ENCODE measurements around the gene MLEC.

Gene MLEC

GRCh38 chr12:120670667-120671066 lies 16.3 kb upstream of the MLEC start:
- TF ChIP-seq GATA1 (IDR thresholded peaks at IDR 0.05; ENCODE audit: low read depth, low read length), result no peak
- TF ChIP-seq POLR2A (IDR thresholded peaks at IDR 0.05; ENCODE audit: low read length), result no peak
- DNase-seq, result no peak

DNA sequence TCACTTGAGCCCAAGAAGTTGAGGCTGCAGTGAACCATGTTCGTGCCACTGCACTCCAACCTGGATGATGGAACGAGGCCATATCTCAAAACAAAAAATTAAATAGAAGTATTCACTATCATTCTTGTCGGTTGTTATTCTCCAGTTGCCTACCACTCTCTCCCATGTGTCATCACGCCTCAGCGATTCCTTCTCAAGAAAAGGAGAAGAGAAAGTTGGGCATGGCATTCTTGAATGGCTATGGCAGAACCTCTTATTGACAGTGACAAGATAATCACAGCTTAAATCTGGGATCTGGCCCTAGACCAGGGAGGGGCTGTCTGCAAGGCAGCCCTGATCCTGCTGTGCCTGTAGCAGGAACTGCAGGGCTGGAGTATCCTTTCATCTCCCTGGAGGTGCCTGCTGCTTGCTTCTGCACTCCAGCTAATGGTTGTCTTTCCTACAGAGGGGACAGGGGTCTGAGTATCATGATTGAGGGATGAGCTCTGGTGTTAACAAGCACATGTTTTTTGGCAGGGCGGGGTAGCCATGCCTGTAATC lies 12.8 kb upstream of the MLEC start:
- no peak for TF ChIP-seq GATA1 (IDR thresholded peaks at IDR 0.05; ENCODE audit: low read depth, low read length)
- TF ChIP-seq POLR2A (IDR thresholded peaks at IDR 0.05; ENCODE audit: low read length), result no peak
- DNase-seq, result no peak

DNA sequence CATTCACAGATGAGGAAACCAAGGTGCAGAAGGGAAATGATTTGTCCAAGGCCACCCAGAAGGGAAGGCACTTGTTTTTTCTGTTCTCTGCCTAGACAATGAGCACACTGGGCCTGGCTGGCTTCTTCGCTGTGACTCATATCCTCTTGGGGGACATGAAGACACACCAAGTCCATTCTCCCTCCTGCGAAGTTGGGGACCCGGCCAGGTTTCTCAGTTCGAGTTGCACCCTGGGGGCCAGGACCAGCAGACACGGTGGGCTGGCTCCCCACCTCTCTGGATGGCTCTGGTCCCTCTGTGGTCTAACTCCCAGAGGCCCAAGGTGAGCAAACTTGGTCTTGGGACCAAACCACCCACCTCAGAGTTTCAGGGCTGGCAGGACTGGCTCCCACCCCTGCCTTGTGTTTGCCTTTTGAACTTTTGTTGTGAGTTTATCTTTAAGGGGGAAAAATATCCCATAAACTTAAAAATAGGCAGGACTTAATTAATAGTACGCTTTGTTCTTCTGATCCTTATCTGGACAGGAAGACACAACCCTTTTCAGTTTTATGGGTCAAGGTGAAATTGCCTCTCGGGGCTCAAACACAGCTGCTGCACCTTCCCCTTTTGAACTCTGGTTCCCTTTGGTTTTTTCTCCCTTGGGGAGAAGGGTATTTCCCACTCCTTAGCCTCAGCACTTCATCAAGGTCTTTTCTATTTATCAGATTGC lies 9.0 kb upstream of the MLEC start:
- no peak for DNase-seq
- TF ChIP-seq POLR2A (IDR thresholded peaks at IDR 0.05; ENCODE audit: low read length) (no peak), GATA1 (IDR thresholded peaks at IDR 0.05; ENCODE audit: low read depth, low read length) (no peak)

- TF ChIP-seq GATA1 (IDR thresholded peaks at IDR 0.05; ENCODE audit: low read depth, low read length) (no peak), POLR2A (IDR thresholded peaks at IDR 0.05; ENCODE audit: low read length) (no peak)
- DNase-seq, result no peak
These were observed 8.4 kb upstream of the MLEC start for GRCh38 chr12:120678572-120678971.

DNA sequence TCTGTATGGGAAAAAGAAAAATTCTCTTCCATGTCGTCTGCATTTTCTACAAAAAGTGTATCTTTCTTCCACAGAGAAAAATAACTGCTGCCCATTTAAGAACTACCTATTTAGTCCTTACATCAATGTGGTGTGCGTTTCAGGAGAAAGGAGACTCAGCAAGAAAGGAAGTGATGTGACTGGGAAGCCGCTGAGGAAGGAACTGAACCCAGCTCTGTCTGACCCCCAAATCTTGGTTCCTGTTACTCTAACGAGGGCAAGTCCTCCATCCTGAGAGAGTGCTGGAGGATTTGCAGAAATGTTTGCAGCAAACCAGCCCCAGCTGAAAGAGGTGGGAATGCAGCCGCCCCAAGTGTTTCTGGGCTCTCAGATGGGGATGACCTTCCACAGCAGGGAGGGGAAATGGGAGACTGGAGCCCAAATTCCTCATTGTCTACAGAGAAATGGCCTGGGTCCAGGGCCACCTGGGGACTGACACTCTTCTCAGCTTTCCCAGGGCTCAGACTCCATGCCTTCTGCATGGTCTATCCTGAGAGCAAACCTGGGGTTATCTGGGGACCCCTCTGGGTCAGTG lies 6.7 kb upstream of the MLEC start:
- DNase-seq, result no peak
- no peak for TF ChIP-seq GATA1 (IDR thresholded peaks at IDR 0.05; ENCODE audit: low read depth, low read length)
- no peak for TF ChIP-seq POLR2A (IDR thresholded peaks at IDR 0.05; ENCODE audit: low read length)

GRCh38 chr12:120684523-120684932 lies 2.4 kb upstream of the MLEC start:
- DNase-seq, result no peak
- TF ChIP-seq GATA1 (IDR thresholded peaks at IDR 0.05; ENCODE audit: low read depth, low read length) (no peak), POLR2A (IDR thresholded peaks at IDR 0.05; ENCODE audit: low read length) (no peak)

- DNase-seq, result no peak
- no peak for TF ChIP-seq POLR2A (IDR thresholded peaks at IDR 0.05; ENCODE audit: low read length)
These were observed 1.4 kb upstream of the MLEC start for GRCh38 chr12:120685522-120685921.

DNA sequence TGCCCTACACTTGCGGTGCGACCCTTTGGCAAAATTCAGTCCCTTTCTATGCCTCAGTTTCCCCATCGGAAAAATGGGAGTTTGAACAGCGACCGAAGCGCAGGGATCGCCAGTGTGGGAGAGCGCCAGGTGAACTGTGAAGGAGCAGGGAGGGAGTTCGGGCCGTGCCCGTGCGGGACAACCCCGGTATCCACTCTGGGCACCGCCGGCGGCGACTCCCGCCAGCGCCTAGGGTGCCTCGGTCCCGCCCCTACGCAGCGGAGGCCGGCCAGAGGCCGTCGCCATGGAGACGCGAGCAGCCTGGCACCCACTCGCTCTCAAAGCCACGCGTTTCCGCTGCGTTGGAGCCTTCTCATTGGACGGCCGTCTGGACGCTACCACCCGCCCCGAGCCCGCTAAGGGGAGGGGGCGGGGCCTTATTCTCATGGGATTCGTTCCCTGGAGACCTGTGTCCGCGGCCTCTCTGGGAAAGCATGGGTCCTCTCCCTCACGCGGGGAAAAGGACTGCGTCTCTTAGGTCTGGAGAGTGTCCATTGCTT lies 729 bp upstream of the MLEC start:
- peak; percentile 99 for DNase-seq
- peak; percentile 71 for TF ChIP-seq POLR2A (IDR thresholded peaks at IDR 0.05; ENCODE audit: low read length)
- no peak for TF ChIP-seq GATA1 (IDR thresholded peaks at IDR 0.05; ENCODE audit: low read depth, low read length)

DNA sequence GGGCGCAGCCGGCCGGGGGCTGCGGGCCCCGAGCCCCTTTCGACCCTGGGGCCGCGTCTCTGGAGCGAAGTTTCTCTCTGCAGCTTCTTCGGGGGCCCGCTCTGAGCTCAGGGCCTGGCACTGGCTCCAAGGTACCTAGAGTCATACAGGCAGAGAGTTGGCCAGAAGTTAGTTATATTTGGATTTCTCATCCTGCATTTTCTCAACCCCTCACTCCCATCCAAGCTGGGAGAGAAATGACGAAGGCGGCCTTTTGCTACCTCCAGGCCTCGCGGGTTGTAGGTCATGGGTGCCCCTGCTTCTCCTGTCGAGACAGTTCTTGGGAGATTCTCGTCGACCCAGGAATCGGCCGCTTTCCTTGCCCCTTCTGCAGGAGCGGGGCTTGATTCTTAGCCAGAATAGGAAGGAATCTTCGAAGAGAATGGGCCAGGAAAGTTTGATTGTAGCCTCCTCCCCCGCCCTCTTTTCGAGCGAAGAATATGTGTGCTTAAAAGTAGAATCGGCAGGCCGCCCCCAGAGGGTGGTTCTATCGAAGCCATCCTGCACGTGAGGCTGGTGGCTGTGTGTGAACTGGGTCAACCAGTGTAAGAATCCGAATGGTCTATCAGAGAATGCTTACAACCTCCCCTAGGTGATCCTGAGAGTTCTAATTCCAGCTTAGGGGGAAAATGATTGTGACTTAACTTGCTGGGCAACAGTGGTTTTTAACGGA lies 785 bp downstream of the MLEC start:
- no peak for TF ChIP-seq GATA1 (IDR thresholded peaks at IDR 0.05; ENCODE audit: low read depth, low read length)
- no peak for TF ChIP-seq POLR2A (IDR thresholded peaks at IDR 0.05; ENCODE audit: low read length)
- DNase-seq, result peak; percentile 58 to 64

DNA sequence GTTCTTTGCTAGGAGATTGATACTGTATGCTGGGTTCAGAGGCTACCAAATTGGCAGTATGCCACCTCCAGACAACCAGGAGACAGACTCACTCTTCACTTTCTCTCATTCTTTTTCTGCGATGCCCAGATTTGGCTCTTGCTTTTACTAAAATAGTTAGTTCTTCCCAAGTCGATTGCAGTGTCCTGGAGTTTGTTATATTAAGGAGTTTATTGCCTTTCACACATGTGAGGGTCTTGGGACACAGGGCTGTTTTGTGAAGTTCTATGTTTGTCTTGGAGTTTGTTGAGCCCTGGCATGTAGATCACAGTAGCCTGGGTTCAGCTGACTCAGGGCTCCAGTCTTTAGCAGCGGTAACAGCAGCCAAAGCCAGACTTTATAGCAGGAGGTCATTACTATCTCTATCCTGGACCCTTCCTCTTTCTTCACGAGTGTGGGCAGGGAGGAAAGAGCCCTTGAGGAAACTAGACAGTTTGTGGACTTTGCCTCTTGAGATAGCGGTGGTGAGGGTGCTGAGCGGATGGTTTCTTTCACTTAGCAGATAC lies 1.6 kb downstream of the MLEC start:
- TF ChIP-seq GATA1 (IDR thresholded peaks at IDR 0.05; ENCODE audit: low read depth, low read length), result no peak
- TF ChIP-seq POLR2A (IDR thresholded peaks at IDR 0.05; ENCODE audit: low read length), result no peak
- DNase-seq, result peak; percentile 55 to 65

DNA sequence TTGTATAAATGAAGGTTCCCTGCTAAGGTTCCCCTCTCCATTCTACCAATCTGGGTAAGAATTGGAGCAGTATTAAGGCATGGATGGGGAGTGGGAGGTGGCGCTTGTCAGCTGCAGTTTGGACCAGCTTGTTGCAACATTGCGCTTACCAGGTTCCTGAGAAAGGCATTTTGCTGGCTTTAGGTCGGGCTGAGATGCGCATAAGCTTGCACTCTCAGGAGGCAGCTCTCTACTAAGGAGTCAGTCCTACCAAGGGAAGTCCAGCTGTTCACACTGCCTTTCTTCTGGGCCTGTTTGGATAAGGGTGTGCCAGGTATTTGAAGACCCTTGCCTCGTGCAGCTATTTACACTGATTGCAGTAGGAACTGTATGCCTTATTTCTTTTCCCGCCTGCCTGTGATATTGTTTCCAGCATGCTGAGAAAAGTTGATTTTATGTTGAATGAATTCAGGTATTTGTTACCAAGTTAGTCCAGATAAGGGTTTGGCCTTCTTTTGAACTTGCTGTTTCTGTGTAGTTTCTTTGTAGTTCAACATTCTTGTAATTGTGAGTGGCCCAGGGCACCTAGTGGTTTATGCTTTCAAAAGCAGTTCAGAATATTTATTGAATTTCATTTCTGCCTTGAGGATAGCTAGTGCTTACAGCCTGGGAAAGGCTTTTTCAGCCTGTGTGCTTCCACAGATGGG lies 2.6 kb downstream of the MLEC start:
- TF ChIP-seq GATA1 (IDR thresholded peaks at IDR 0.05; ENCODE audit: low read depth, low read length) (no peak), POLR2A (IDR thresholded peaks at IDR 0.05; ENCODE audit: low read length) (no peak)
- no peak for DNase-seq

DNA sequence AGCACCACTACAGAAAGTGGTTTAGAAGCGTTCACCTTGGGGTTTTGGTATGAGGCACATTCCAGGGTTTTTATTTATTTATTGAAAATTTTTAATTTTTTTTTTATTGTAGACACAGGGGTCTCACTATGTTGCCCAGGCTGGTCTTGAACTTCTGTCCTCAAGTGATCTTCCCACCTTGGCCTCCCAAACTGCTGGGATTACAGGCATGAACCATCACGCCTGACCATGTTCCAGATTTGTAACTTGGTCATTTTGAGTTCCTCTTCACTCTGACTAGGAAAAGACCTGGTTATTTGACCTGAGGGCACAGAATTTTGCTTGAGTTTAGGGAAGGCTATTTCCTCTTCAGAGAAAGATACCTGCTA lies 3.1 kb downstream of the MLEC start:
- TF ChIP-seq GATA1 (IDR thresholded peaks at IDR 0.05; ENCODE audit: low read depth, low read length), result no peak
- TF ChIP-seq POLR2A (IDR thresholded peaks at IDR 0.05; ENCODE audit: low read length), result no peak
- no peak for DNase-seq

- TF ChIP-seq GATA1 (IDR thresholded peaks at IDR 0.05; ENCODE audit: low read depth, low read length), result no peak
- DNase-seq, result no peak
These were observed 4.0 kb downstream of the MLEC start for GRCh38 chr12:120690978-120691377.
